Immature natural killer cell (primary cell): ENCODE results near the gene NUDT14. TPM values are rescaled to one million over a fixed set of nuclear protein-coding genes. Genes with fewer than 3 reads are reported as not detected.

Experiments
- DNase-seq, 3 donors: peaks; one replicate each; pipeline ENCODE4 v3.0.0; 2022; ENCODE audit warnings: mixed read lengths in 1 of 3
- H3K27ac Mint-ChIP-seq, 6 donors: one replicate each; pipeline ENCODE4 v1.8.0; 2020; ENCODE audit warnings: mixed read lengths in 6 of 6, mild to moderate bottlenecking in 5 of 6, inconsistent platforms in 4 of 6, moderate library complexity in 3 of 6
- H3K27me3 Mint-ChIP-seq, 3 donors: one replicate each; pipeline ENCODE4 v1.8.0; 2020 to 2021; ENCODE audit warnings: low read depth in 3 of 3, mild to moderate bottlenecking in 3 of 3, mixed read lengths in 3 of 3, moderate library complexity in 3 of 3, inconsistent platforms in 1 of 3
- H3K36me3 Mint-ChIP-seq, 3 donors: one replicate each; pipeline ENCODE4 v1.8.0; 2020; ENCODE audit warnings: mixed read lengths in 3 of 3, inconsistent platforms in 2 of 3, mild to moderate bottlenecking in 2 of 3
- H3K4me1 Mint-ChIP-seq, 2 donors: one replicate each; pipeline ENCODE4 v1.8.0; 2020; ENCODE audit warnings: inconsistent platforms in 2 of 2, mild to moderate bottlenecking in 2 of 2, mixed read lengths in 2 of 2, moderate library complexity in 1 of 2
- H3K4me3 Mint-ChIP-seq, 5 donors: one replicate each; pipeline ENCODE4 v1.8.0; 2020; ENCODE audit warnings: mild to moderate bottlenecking in 5 of 5, mixed read lengths in 5 of 5, inconsistent platforms in 3 of 5, moderate library complexity in 3 of 5
- H3K9me3 Mint-ChIP-seq, 6 donors: one replicate each; pipeline ENCODE4 v1.8.0; 2020; ENCODE audit warnings: mild to moderate bottlenecking in 6 of 6, mixed read lengths in 6 of 6, inconsistent platforms in 4 of 6, moderate library complexity in 3 of 6
- polyA plus RNA-seq, 3 donors: library from polyadenylated mRNA; unstranded; fragments of 300-500 nt; fragmentation: Illumina TruSeq; gene quantifications; one replicate each; pipeline ENCODE4 v1.2.3, GENCODE V29; 2021

The NUDT14 gene
- polyA plus RNA-seq, 3 donors from 2014 or later, result 21.9 to 29.7 (median 27.3) TPM

DNA sequence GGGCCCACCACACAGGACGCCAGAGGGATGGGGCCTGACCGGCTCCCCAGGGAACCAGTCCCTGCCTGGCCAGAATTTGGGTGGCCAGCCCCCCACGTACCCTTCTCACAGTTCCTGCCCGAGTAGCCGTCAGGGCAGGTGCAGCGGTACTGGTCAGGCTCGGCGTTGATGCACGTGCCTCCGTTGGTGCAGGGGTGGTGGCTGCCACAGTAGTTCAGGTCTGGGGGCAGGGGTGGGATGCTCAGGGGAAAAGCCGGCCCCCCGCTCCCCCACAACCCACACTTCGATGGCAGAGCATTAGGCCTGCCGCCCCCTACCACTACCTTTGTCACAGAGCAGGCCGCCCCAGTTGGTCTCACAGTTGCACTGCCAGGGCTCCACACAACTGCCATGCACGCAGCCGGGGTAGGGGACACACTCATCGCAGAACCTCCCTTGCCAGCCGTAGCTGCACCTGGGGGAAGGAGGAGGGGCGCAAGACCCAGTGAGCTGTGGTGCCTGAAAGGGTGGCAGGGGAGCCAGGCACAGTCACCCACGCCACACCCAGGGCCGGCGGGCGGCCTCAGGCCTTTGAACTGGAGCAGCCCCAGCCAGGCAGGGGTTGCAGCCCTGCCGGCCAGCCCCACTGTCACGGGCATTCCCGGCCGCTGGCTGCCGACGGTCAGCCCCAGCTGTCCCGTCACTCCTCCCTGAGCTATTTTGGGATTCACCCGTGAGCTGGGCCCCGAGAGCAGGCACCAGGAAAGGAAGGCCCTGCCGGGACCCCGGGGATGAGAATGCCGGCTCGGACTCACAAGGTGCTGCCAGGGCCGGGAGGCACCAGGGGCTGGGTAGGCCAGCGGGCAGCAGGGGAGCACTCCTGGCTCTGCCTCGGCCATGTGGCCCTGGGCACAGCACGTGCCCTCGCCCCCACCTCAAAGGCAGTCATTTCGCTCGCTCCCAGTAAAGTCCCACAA is 29.0 kb downstream of the NUDT14 start:
- Mint-ChIP-seq H3K4me1 (no peaks in the 10 kb centered on the region), H3K4me3 (no peak overlapping the region)
- no peak for DNase-seq

GRCh38 chr14:105151084-105151837 is 29.9 kb downstream of the NUDT14 start:
- no peaks in the 10 kb centered on the region for H3K4me1 Mint-ChIP-seq
- DNase-seq, result no peak
- no peaks in the 10 kb centered on the region for H3K9me3 Mint-ChIP-seq
- peaks cover 0 to under 1% (median 0%) of the 10 kb centered on the region in 3 donors for H3K27me3 Mint-ChIP-seq
- no peaks in the 10 kb centered on the region for H3K36me3 Mint-ChIP-seq
- H3K4me3 Mint-ChIP-seq, result no peak overlapping the region
- no peak overlapping the region for H3K27ac Mint-ChIP-seq

More for the DNA sequence above, 29.0 kb downstream of the NUDT14 start:
- Mint-ChIP-seq H3K9me3 (no peaks in the 10 kb centered on the region), H3K36me3 (no peaks in the 10 kb centered on the region), H3K27ac (no peak overlapping the region), H3K27me3 (peaks cover 0 to 2% (median 0%) of the 10 kb centered on the region in 3 donors)

GRCh38 chr14:105150368-105151083 is 30.6 kb downstream of the NUDT14 start:
- DNase-seq, result no peak
- H3K4me3 Mint-ChIP-seq, result no peak overlapping the region
- no peak overlapping the region for H3K27ac Mint-ChIP-seq
- no peaks in the 10 kb centered on the region for H3K9me3 Mint-ChIP-seq
- H3K36me3 Mint-ChIP-seq, result no peaks in the 10 kb centered on the region
- H3K4me1 Mint-ChIP-seq, result no peaks in the 10 kb centered on the region
- no peaks in the 10 kb centered on the region for H3K27me3 Mint-ChIP-seq

GRCh38 chr14:105150026-105150367 is 31.1 kb downstream of the NUDT14 start:
- H3K9me3 Mint-ChIP-seq, result no peaks in the 10 kb centered on the region

DNA sequence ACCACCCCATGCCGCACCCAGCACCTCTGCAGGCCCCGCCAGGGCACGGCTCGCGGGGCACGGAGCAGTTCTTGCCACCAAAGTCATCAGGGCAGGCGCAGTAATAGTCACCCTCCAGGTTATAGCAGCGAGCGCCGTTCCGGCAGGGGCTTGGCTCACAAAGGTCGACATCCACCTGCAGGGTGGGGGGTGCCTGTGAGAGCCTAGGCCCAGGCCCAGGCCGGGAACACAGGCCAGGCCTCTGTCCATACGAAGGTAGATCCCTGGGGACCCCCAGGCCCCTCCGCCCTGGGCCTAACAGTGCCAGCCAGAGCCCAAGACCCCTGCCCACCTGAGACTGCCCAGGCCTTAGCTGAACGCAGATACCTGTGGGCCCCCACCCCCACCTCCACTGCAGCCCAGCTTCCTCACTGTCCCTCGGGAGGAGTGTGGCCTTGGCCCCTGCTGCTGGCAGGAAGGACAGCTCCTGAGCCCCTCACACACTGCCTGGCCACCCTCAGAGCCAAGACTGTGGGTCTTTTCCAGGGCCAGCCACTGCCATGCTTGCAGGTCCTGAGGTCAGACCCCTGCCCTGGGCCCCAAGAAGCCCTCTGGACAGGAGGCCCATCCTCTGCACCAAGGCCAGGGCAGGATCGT is 31.8 kb downstream of the NUDT14 start:
- no peak overlapping the region for H3K4me3 Mint-ChIP-seq
- no peaks in the 10 kb centered on the region for H3K4me1 Mint-ChIP-seq
- H3K27ac Mint-ChIP-seq, result no peak overlapping the region
- DNase-seq, result no peak
- H3K27me3 Mint-ChIP-seq, result no peaks in the 10 kb centered on the region
- H3K36me3 Mint-ChIP-seq, result no peaks in the 10 kb centered on the region
- H3K9me3 Mint-ChIP-seq, result no peaks in the 10 kb centered on the region

More at GRCh38 chr14:105150026-105150367, 31.1 kb downstream of the NUDT14 start:
- Mint-ChIP-seq H3K27ac (no peak overlapping the region), H3K27me3 (no peaks in the 10 kb centered on the region), H3K36me3 (no peaks in the 10 kb centered on the region), H3K4me1 (no peaks in the 10 kb centered on the region), H3K4me3 (no peak overlapping the region)
- no peak for DNase-seq

DNA sequence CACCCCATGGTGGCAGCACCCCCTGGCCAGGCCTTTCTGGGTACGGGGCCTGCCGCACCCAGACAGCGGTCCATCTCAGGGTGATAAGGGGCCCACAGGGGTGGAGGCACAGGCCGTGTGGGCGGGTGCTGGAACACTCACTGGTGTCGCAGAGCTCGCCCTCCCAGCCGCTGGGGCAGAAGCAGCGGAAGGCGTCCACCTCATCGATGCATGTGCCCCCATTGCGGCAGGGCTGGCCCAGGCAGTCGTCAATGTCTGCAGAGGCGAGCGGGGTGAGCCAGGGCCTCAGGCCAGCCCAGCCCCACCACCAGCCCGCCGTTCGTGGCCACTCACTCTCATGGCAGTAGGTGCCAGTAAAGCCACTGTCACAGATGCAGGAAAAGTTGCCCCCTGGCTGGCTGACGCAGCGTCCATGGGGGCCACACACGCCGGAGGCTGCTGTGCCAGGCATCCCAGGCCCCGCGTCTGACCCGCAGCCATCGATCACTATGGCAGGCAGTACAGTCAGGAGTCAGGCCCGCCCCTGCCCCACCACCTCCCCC is 32.4 kb downstream of the NUDT14 start:
- Mint-ChIP-seq H3K36me3 (no peaks in the 10 kb centered on the region), H3K4me1 (no peaks in the 10 kb centered on the region), H3K9me3 (no peaks in the 10 kb centered on the region), H3K4me3 (no peak overlapping the region), H3K27me3 (peaks cover 0 to 3% (median 0%) of the 10 kb centered on the region in 3 donors), H3K27ac (no peak overlapping the region)
- DNase-seq, result no peak

DNA sequence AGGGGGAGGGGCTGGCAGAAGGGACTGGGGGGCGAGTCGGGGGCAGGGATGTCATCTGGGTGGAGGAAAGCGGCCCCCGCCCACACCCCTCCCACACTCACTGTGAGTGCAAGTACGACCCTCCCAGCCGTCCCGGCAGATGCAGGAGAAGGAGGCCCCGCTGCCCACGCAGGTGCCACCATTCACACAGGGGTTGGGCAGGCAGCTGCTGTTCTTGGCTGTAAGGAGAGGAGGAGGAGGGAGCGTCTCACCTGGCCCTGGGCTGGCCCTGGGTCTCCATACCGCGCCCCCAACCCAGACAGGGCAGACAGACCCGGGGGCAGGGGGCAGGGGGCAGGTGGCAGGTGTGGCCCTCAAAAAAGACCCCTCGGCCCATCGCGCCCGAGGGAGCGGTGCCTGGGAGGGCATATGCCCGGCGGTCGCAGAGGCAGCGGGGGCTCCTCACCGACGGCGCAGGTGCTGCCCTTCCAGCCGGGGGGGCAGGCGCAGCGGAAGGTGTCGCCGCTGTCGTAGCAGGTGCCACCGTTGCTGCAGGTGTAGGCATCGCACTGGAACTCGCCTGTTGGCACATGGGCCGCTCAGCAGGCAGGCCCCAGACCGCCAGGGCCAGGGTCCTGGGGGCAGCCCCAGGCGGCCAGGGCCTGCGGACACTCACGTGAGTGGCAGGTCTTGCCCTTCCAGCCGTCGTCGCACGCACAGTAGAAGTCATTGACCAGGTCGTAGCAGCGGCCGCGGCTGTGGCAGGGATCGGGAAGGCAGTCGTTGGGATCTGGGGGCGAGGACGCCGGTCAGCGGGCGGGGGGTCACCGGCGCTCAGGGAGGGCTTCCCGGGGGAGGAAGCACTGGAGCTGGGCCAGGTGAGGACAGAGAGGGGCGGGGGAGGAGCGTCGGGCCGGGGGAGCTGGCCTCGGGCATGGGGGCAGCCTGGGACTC is 33.2 kb downstream of the NUDT14 start:
- Mint-ChIP-seq H3K4me1 (no peaks in the 10 kb centered on the region), H3K36me3 (no peaks in the 10 kb centered on the region), H3K27me3 (peaks cover 0 to 3% (median 0%) of the 10 kb centered on the region in 3 donors), H3K9me3 (no peaks in the 10 kb centered on the region), H3K27ac (no peak overlapping the region), H3K4me3 (no peak overlapping the region)
- DNase-seq, result no peak

DNA sequence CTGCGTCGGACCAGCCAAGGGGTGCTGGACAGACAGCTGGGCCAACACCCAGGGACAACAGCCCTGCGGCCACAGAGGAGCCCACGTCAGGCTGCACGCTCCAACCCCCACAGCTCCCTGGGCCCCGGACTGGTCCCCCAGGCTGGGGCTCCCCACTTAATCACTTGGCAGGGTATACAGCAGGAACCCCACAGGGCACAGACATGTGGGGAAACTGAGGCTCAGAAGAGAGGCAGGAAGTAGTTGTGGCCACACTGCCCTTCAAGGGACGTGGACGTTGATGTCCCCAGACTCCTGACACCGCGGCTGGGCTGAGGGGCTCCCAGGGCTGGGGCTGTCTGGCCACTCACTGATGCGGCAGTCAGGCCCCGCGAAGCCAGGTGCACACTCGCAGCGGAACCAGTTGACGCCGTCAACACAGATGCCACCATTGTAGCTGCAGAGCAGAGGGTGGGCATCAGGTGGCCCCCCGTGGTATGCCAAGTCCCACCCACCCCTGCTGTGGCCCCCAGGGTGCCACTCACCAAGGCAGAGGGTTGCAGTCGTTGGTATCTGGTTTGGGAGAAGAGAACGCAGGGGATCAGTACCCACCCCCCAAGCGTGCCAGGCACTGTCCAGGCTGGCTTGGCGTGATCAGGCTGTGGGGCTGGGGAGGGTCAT is 34.0 kb downstream of the NUDT14 start:
- H3K27me3 Mint-ChIP-seq, result peaks cover 0 to 3% (median 0%) of the 10 kb centered on the region in 3 donors
- peaks cover 0 to 3% (median 0%) of the 10 kb centered on the region in 3 donors for H3K36me3 Mint-ChIP-seq
- H3K9me3 Mint-ChIP-seq, result no peaks in the 10 kb centered on the region
- no peaks in the 10 kb centered on the region for H3K4me1 Mint-ChIP-seq
- H3K27ac Mint-ChIP-seq, result no peak overlapping the region
- H3K4me3 Mint-ChIP-seq, result no peak overlapping the region
- no peak for DNase-seq

- Mint-ChIP-seq H3K27me3 (peaks cover 0 to 3% (median 0%) of the 10 kb centered on the region in 3 donors), H3K27ac (no peak overlapping the region), H3K36me3 (peaks cover 0 to 4% (median 0%) of the 10 kb centered on the region in 3 donors), H3K4me3 (no peak overlapping the region), H3K9me3 (no peaks in the 10 kb centered on the region), H3K4me1 (no peaks in the 10 kb centered on the region)
- no peak for DNase-seq
Observed at GRCh38 chr14:105146181-105146975, 34.7 kb downstream of the NUDT14 start.

DNA sequence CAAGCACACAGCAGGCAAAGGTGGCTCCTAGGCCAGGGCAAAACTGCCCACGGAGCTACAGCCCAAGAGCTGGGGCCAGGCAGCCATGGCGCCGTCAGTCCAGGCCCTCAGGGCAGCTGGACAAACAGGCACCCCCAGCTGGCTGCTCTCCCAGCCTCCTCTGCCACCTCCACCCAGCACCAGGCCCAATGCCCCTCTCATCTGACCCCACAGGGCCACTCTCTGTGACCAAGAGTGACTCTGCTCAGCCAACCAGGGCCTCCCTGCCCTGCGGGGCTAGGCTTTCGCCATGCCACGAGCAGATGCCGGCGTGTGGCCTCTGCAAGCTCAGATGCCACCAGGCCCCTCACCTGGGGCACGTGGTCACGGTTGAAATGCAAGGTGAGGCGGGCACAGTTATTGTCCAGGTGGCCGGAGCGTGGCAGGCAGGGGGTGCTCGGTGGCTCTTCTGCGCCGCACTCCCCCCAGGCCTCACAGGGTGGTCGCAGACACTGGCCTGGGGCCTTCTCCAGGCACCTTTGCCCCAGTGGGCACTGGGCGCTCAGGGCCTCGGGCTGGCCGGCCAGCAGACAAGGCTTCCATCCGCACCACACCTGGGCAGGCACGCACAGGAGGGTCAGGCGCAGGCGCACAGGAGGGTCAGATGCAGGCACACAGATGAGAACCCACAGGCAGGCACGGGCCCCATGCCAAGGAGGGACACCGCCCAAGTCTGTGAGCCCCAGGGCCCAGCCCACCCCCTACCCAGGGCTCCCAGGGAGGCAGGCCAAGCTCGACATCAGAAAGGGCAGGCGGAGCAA is 35.5 kb downstream of the NUDT14 start:
- DNase-seq, result no peak
- Mint-ChIP-seq H3K27me3 (peaks cover 0 to 3% (median 0%) of the 10 kb centered on the region in 3 donors), H3K4me3 (no peak overlapping the region)

More for the DNA sequence above, 35.5 kb downstream of the NUDT14 start:
- Mint-ChIP-seq H3K36me3 (peaks cover 0 to 9% (median 5%) of the 10 kb centered on the region in 3 donors), H3K4me1 (no peaks in the 10 kb centered on the region), H3K9me3 (no peaks in the 10 kb centered on the region), H3K27ac (no peak overlapping the region)
